Lower leg skin (tissue), 3 donors: ENCODE measurements around the gene ZFAND3.

Source experiments
- POLR2A ChIP-seq, 2 donors: fragments of 450-650 bp; IDR thresholded peaks; one replicate each; pipeline ENCODE4 v1.6.1; 2016 to 2017; ENCODE audit warnings: antibody characterized with exemption in 2 of 2, mild to moderate bottlenecking in 1 of 2, moderate library complexity in 1 of 2
- TF ChIP-seq, protein P1 (sequence below), 3 donors: fragments of 450-650 bp; IDR thresholded peaks; one replicate each; pipeline ENCODE4 v1.5.1; 2016; ENCODE audit warnings: antibody characterized with exemption in 3 of 3, mild to moderate bottlenecking in 3 of 3, moderate library complexity in 2 of 3

DNA sequence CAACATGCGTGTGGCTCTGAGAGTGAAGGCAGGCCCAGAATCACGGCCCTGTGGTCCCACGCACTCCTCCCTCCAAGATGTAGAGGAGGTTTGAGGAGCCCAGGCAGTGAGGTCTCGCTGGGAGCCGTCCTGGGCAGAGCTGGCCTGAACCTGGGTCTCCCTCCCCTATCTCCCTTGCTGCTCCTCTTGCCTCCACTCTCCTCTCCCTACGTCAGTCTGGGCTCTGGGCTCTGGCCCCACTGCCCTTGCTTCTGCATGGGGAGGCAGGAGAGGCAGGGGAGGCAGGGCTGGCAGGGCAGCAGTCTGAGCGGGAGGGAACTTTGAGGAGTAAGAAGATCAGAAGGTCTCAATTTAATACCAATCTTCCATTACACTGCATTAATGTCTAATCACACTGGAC lies 375.1 kb downstream of the ZFAND3 start:
- TF ChIP-seq, protein P1, sequence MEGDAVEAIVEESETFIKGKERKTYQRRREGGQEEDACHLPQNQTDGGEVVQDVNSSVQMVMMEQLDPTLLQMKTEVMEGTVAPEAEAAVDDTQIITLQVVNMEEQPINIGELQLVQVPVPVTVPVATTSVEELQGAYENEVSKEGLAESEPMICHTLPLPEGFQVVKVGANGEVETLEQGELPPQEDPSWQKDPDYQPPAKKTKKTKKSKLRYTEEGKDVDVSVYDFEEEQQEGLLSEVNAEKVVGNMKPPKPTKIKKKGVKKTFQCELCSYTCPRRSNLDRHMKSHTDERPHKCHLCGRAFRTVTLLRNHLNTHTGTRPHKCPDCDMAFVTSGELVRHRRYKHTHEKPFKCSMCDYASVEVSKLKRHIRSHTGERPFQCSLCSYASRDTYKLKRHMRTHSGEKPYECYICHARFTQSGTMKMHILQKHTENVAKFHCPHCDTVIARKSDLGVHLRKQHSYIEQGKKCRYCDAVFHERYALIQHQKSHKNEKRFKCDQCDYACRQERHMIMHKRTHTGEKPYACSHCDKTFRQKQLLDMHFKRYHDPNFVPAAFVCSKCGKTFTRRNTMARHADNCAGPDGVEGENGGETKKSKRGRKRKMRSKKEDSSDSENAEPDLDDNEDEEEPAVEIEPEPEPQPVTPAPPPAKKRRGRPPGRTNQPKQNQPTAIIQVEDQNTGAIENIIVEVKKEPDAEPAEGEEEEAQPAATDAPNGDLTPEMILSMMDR (IDR thresholded peaks at IDR 0.05), result no peak
- no peak for TF ChIP-seq POLR2A (IDR thresholded peaks at IDR 0.05)
